Body of pancreas (tissue), 4 donors: ENCODE measurements around the gene TSPEAR.

Experiments used
- POLR2A ChIP-seq, 3 donors: fragments of 450-650 bp; IDR thresholded peaks; one replicate each; pipeline ENCODE4 v1.6.1; 2016; ENCODE audit warnings: antibody characterized with exemption in 3 of 3, mild to moderate bottlenecking in 2 of 3
- TF ChIP-seq, protein P1 (sequence below), 7 experiments: fragments of 450-650 bp in 4 of 7; fragments of 200-600 bp in 3 of 7; sonication (generic) in 3 of 7; IDR thresholded peaks; one replicate each; pipeline ENCODE4 v1.5.1; 2016 to 2019; ENCODE audit warnings: antibody characterized with exemption in 7 of 7

DNA sequence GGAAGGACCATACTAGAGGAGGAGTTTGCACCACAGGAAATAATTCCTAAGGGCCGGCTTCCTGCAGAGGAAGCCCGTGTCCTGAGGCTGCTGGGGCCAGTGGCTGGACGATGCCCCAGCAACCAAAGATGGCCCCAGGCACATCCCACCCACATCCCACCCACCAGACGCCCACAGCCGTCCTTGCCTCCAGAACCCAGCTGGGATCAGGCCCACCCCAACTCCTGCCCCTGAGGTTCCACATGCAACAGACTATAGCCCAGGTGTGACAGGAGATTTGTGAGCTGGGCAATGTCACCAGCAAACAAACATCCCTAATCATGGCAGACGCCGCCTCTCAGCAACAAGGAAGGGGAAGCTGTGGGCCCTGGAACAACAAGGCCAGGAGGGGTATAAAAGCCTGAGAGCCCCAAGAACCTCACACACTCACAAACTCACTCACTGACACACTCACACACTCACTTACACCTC lies 84.7 kb downstream of the TSPEAR start, which contains the start of gene KRTAP10-9:
- TF ChIP-seq, protein P1, sequence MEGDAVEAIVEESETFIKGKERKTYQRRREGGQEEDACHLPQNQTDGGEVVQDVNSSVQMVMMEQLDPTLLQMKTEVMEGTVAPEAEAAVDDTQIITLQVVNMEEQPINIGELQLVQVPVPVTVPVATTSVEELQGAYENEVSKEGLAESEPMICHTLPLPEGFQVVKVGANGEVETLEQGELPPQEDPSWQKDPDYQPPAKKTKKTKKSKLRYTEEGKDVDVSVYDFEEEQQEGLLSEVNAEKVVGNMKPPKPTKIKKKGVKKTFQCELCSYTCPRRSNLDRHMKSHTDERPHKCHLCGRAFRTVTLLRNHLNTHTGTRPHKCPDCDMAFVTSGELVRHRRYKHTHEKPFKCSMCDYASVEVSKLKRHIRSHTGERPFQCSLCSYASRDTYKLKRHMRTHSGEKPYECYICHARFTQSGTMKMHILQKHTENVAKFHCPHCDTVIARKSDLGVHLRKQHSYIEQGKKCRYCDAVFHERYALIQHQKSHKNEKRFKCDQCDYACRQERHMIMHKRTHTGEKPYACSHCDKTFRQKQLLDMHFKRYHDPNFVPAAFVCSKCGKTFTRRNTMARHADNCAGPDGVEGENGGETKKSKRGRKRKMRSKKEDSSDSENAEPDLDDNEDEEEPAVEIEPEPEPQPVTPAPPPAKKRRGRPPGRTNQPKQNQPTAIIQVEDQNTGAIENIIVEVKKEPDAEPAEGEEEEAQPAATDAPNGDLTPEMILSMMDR (IDR thresholded peaks at IDR 0.05) = no peak
- no peak for TF ChIP-seq POLR2A (IDR thresholded peaks at IDR 0.05)
